GM10266 (cell line): Measurements from ENCODE around the gene DDB1.

Experiments used
- DNase-seq: peaks from one replicate; pipeline ENCODE4 v3.0.0; 2012; ENCODE audit errors: extremely low spot score
- CTCF ChIP-seq: IDR thresholded peaks from 2 replicates; pipeline ENCODE4 v1.5.1; 2012; ENCODE audit warnings: mild to moderate bottlenecking, low read depth; ENCODE audit not compliant: control insufficient read depth, insufficient read depth; ENCODE audit errors: missing control alignments

DDB1 gene

GRCh38 chr11:61334434-61335354 lies 1.8 kb upstream of the DDB1 start:
- TF ChIP-seq CTCF: no peak
- no peak for DNase-seq

DNA sequence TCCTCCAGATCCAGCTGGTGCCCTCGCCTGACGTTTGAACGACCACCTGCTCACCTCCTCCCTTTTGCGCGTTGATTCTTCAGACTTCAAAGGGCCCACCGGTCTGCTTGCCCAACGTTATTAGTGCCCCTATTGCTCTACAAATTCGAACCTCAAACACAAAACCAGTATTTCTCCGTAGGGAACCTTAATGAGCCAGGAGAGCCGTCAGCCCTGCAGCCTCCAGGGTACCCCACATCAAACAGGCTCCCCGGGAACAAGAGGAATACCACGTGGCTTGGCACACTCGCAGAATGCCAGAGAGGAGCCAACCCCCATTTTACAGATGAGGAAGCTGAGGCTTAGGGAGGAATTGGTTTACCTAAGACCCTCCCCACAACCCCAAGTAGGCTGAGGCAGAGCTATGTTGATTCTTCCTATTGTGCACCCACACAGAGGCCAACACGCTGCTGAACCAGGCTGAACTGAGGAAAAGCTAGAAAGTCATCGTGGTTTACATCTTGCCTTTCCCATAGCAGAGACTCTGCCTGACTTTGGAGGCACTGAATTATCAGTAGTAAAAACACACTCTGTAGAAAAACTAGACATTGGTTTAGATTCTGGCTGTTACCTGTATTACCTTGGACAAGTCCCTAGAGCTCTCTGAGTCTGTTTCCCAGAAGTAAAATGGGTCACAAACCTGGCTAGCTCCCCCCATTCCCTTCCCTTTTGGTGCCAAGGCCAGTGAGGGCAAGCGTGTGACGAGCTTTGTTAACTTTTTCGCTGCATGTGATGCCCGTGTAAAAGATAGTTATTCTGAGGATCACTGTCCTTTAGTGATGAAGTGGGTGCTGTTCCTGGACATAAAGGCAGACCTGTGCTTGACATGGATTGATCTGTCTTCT lies 887 bp upstream of the DDB1 start:
- no peak for TF ChIP-seq CTCF
- DNase-seq: no peak

GRCh38 chr11:61332281-61332796 lies 566 bp downstream of the DDB1 start:
- DNase-seq: peak; percentile 39
- TF ChIP-seq CTCF: no peak

DNA sequence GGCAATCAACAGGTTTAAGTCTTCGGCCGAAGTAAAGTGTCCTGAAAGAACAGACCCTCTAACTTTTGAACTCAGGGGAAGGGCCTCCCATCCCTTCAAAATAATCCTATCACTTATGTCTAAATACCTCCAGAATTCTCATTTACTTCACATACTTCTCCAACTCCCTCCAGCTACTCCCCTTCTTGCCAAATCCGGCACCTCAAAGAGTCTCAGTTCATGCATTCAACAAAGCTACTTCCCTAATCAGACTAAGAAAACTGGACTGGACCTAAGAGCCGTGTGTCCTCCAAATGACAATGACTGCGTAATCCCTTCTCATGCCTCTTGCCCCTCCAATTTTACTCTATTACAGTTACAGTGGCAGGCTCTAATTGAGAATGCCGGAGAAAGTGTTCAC lies 1.3 kb downstream of the DDB1 start:
- DNase-seq: no peak
- TF ChIP-seq CTCF: no peak

- no peak for DNase-seq
- TF ChIP-seq CTCF: no peak
Measured at GRCh38 chr11:61329871-61330270, 3.0 kb downstream of the DDB1 start.

- DNase-seq: no peak
- TF ChIP-seq CTCF: no peak
Measured at GRCh38 chr11:61328351-61328750, 4.6 kb downstream of the DDB1 start.
